ENCODE measurements around the gene MGAT4A. TPM values are rescaled to one million over a fixed set of nuclear protein-coding genes. Genes with fewer than 3 reads are reported as not detected.
"Not testable (repeated sequence)": the region's sequence is repeated elsewhere in the genome, so short reads cannot be mapped to it uniquely, and the experiment has no call there.

The MGAT4A gene
- total RNA-seq, 1 donor from 2014 or later: 1.7 TPM

DNA sequence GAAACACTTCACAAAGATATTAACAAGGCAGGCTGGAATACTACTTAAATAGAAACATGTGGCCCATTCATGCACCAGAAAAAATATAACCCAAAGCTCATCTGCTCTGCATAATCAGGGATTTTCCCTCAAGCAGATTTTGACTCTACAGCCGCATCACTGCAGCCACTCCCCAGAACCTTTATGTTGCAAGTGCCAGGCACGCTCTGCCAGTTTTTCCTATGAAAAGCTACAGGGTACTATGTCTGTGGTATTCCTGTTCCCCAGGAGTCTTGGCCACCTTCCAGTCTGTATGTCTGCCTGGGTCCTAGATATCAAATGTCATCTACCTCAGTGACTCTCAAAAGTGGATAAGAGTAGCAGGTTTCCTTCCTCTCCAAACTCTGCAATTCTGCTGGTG, 126.4 kb downstream of the MGAT4A start:
- peaks cover 49% of the 10 kb centered on the region for H3K79me2 ChIP-seq (ENCODE audit: insufficient read depth, low read length)
- peaks cover 13% of the 10 kb centered on the region for H3K36me3 ChIP-seq (ENCODE audit: insufficient read depth, low read length)
- H3K9ac ChIP-seq (ENCODE audit: low read length): no peak overlapping the region
- peaks cover 28% of the 10 kb centered on the region for H4K20me1 ChIP-seq (ENCODE audit: insufficient read depth, low read length)
- Mint-ChIP-seq H3K27ac (ENCODE audit: unreplicated experiment) (no peak overlapping the region), H3K4me3 (ENCODE audit: unreplicated experiment) (no peak overlapping the region), H3K4me1 (ENCODE audit: low read depth, unreplicated experiment) (peaks cover 10% of the 10 kb centered on the region), H3K9me3 (ENCODE audit: unreplicated experiment) (no peaks in the 10 kb centered on the region), H3K36me3 (ENCODE audit: low read depth, unreplicated experiment) (no peaks in the 10 kb centered on the region), H3K27me3 (ENCODE audit: low read depth, unreplicated experiment) (no peaks in the 10 kb centered on the region)
- no peaks in the 10 kb centered on the region for H3K9me3 ChIP-seq (ENCODE audit: insufficient read depth, low read depth, low read length)
- H3K27me3 ChIP-seq (ENCODE audit: insufficient read depth, low read length): no peaks in the 10 kb centered on the region
- no peak overlapping the region for H3K27ac ChIP-seq (ENCODE audit: low read depth, low read length)
- FAIRE-seq (no peak), DNase-seq (ENCODE audit: low read depth) (no peak)
- H3K4me3 ChIP-seq (ENCODE audit: insufficient read depth, low read depth, low read length): no peak overlapping the region
- H2AFZ ChIP-seq (ENCODE audit: low read depth, low read length): no peak overlapping the region
- H3K4me1 ChIP-seq (ENCODE audit: insufficient read depth, low read length): peaks cover 12% of the 10 kb centered on the region
- H3K4me2 ChIP-seq (ENCODE audit: low read length): no peak overlapping the region
- no peak for TF ChIP-seq EZH2 (IDR thresholded peaks at IDR 0.05; ENCODE audit: insufficient read depth, low read length)
- TF ChIP-seq, protein P1, sequence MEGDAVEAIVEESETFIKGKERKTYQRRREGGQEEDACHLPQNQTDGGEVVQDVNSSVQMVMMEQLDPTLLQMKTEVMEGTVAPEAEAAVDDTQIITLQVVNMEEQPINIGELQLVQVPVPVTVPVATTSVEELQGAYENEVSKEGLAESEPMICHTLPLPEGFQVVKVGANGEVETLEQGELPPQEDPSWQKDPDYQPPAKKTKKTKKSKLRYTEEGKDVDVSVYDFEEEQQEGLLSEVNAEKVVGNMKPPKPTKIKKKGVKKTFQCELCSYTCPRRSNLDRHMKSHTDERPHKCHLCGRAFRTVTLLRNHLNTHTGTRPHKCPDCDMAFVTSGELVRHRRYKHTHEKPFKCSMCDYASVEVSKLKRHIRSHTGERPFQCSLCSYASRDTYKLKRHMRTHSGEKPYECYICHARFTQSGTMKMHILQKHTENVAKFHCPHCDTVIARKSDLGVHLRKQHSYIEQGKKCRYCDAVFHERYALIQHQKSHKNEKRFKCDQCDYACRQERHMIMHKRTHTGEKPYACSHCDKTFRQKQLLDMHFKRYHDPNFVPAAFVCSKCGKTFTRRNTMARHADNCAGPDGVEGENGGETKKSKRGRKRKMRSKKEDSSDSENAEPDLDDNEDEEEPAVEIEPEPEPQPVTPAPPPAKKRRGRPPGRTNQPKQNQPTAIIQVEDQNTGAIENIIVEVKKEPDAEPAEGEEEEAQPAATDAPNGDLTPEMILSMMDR (IDR thresholded peaks at IDR 0.05; ENCODE audit: insufficient read depth, low read depth, low read length): no peak

DNA sequence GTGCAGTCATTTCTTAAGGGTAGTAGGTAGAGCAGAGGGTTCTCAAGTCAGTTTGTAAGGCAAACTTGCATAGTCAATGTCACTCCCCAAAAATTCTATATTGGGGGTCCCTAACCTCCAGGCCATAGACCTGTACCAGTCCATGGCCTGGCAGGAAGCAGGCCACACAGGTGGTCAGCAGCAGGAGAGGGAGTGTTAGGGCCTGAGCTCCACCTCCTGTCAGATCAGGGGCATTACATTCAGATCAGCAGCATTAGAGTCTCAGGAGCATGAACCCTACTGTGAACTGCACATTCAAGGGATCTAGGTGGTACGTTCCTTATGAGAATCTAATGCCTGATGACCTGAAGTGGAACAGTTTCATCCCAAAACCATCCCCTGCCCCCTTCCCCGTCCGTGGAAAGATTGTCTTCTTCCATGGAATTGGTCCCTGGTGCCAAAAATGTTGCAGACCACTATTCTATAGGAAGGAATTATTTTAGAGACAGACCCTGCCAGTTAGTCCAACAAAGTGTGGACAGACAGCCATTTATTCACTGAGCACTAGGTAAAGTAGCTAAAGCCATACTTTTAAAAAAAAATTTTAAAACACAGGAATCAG, 129.3 kb downstream of the MGAT4A start:
- H3K27me3 Mint-ChIP-seq (ENCODE audit: low read depth, unreplicated experiment): no peaks in the 10 kb centered on the region
- Histone ChIP-seq H3K27ac (ENCODE audit: low read depth, low read length) (no peak overlapping the region), H3K9ac (ENCODE audit: low read length) (no peak overlapping the region), H3K4me1 (ENCODE audit: insufficient read depth, low read length) (no peaks in the 10 kb centered on the region), H3K4me2 (ENCODE audit: low read length) (no peak overlapping the region), H3K4me3 (ENCODE audit: insufficient read depth, low read depth, low read length) (no peak overlapping the region), H2AFZ (ENCODE audit: low read depth, low read length) (no peak overlapping the region), H3K9me3 (ENCODE audit: insufficient read depth, low read depth, low read length) (no peaks in the 10 kb centered on the region), H3K36me3 (ENCODE audit: insufficient read depth, low read length) (peaks cover 18% of the 10 kb centered on the region), H4K20me1 (ENCODE audit: insufficient read depth, low read length) (peaks cover 29% of the 10 kb centered on the region), H3K27me3 (ENCODE audit: insufficient read depth, low read length) (no peaks in the 10 kb centered on the region), H3K79me2 (ENCODE audit: insufficient read depth, low read length) (peaks cover 21% of the 10 kb centered on the region)
- no peak overlapping the region for H3K4me3 Mint-ChIP-seq (ENCODE audit: unreplicated experiment)
- no peaks in the 10 kb centered on the region for H3K36me3 Mint-ChIP-seq (ENCODE audit: low read depth, unreplicated experiment)
- H3K9me3 Mint-ChIP-seq (ENCODE audit: unreplicated experiment): no peaks in the 10 kb centered on the region
- FAIRE-seq (no peak), DNase-seq (ENCODE audit: low read depth) (peak; percentile 21)
- peaks cover 2% of the 10 kb centered on the region for H3K4me1 Mint-ChIP-seq (ENCODE audit: low read depth, unreplicated experiment)
- TF ChIP-seq, protein P1 (IDR thresholded peaks at IDR 0.05; ENCODE audit: insufficient read depth, low read depth, low read length): peak; percentile 55
- TF ChIP-seq EZH2 (IDR thresholded peaks at IDR 0.05; ENCODE audit: insufficient read depth, low read length): no peak
- no peak overlapping the region for H3K27ac Mint-ChIP-seq (ENCODE audit: unreplicated experiment)

DNA sequence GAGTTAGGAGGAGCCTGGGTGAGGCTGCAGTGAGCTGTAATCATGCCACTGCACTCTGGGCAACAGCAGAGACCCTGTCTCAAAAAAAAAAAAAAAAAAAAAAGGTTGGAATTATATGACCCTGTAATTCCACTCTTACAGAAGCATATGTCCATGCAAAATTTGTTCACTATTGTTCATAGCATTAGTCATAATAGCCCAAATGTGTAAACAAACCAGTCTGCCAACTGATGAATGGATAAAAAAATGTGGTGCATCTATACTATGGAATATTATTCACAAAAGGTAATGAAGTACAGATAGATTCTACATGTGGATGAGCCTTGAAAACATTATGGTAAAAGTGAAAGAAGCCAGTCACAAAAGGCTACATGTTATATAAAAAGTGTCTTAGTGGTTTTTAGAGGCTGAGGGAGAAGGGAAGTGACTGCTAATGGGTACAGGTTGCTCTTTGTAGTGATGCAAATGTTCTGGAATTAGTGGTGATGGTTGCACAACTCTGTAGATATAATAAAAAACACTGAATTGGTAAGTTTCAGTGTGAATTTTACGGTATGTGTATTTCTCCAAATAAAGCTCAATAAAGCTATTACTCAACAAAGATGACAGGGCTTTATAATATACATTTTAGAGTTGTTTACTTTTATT, 132.0 kb downstream of the MGAT4A start:
- Histone ChIP-seq H4K20me1 (ENCODE audit: insufficient read depth, low read length) (peaks cover 13% of the 10 kb centered on the region), H3K79me2 (ENCODE audit: insufficient read depth, low read length) (no peaks in the 10 kb centered on the region), H3K9me3 (ENCODE audit: insufficient read depth, low read depth, low read length) (no peaks in the 10 kb centered on the region), H3K4me1 (ENCODE audit: insufficient read depth, low read length) (no peaks in the 10 kb centered on the region), H2AFZ (ENCODE audit: low read depth, low read length) (no peak overlapping the region), H3K9ac (ENCODE audit: low read length) (no peak overlapping the region), H3K36me3 (ENCODE audit: insufficient read depth, low read length) (peaks cover 18% of the 10 kb centered on the region), H3K4me2 (ENCODE audit: low read length) (no peak overlapping the region), H3K27me3 (ENCODE audit: insufficient read depth, low read length) (no peaks in the 10 kb centered on the region), H3K4me3 (ENCODE audit: insufficient read depth, low read depth, low read length) (no peak overlapping the region), H3K27ac (ENCODE audit: low read depth, low read length) (peak overlapping the region; percentile 5)
- H3K27ac Mint-ChIP-seq (ENCODE audit: unreplicated experiment): no peak overlapping the region
- FAIRE-seq (no peak), DNase-seq (ENCODE audit: low read depth) (peak; percentile 35)
- H3K9me3 Mint-ChIP-seq (ENCODE audit: unreplicated experiment): peaks cover under 1% of the 10 kb centered on the region
- no peak for TF ChIP-seq EZH2 (IDR thresholded peaks at IDR 0.05; ENCODE audit: insufficient read depth, low read length)
- TF ChIP-seq, protein P1 (IDR thresholded peaks at IDR 0.05; ENCODE audit: insufficient read depth, low read depth, low read length): no peak
- H3K4me3 Mint-ChIP-seq (ENCODE audit: unreplicated experiment): no peak overlapping the region
- H3K27me3 Mint-ChIP-seq (ENCODE audit: low read depth, unreplicated experiment): no peaks in the 10 kb centered on the region
- no peaks in the 10 kb centered on the region for H3K4me1 Mint-ChIP-seq (ENCODE audit: low read depth, unreplicated experiment)
- H3K36me3 Mint-ChIP-seq (ENCODE audit: low read depth, unreplicated experiment): peaks cover 2% of the 10 kb centered on the region

- H3K4me3 Mint-ChIP-seq (ENCODE audit: unreplicated experiment); DNase-seq (ENCODE audit: low read depth); H3K4me1 Mint-ChIP-seq (ENCODE audit: low read depth, unreplicated experiment); H3K27me3 Mint-ChIP-seq (ENCODE audit: low read depth, unreplicated experiment); H3K4me3 ChIP-seq (ENCODE audit: insufficient read depth, low read depth, low read length); H3K27me3 ChIP-seq (ENCODE audit: insufficient read depth, low read length); H3K4me2 ChIP-seq (ENCODE audit: low read length); H3K4me1 ChIP-seq (ENCODE audit: insufficient read depth, low read length); H3K79me2 ChIP-seq (ENCODE audit: insufficient read depth, low read length); H3K27ac ChIP-seq (ENCODE audit: low read depth, low read length); H3K9me3 Mint-ChIP-seq (ENCODE audit: unreplicated experiment); H3K27ac Mint-ChIP-seq (ENCODE audit: unreplicated experiment); H3K9me3 ChIP-seq (ENCODE audit: insufficient read depth, low read depth, low read length); H2AFZ ChIP-seq (ENCODE audit: low read depth, low read length); H4K20me1 ChIP-seq (ENCODE audit: insufficient read depth, low read length); FAIRE-seq; H3K9ac ChIP-seq (ENCODE audit: low read length); H3K36me3 ChIP-seq (ENCODE audit: insufficient read depth, low read length): not testable (repeated sequence)
- H3K36me3 Mint-ChIP-seq (ENCODE audit: low read depth, unreplicated experiment): peaks cover 14% of the 10 kb centered on the region
Observed at GRCh38 chr2:98594665-98595064, 136.3 kb downstream of the MGAT4A start.

Data from astrocyte (in vitro differentiated cells and primary cell).